Cardiac muscle cell (in vitro differentiated cells and primary cell): ENCODE results near the gene C1R. TPM values are rescaled to one million over a fixed set of nuclear protein-coding genes. Genes with fewer than 3 reads are reported as not detected.

Experiments used
- DNase-seq, 2 donors: peaks; one replicate each; pipeline versions ENCODE4 v3.0.0 to v3.0.0-alpha.2; 2010 to 2017; ENCODE audit warnings: low read depth in 1 of 2, low spot score in 1 of 2
- H3K27ac ChIP-seq: fragments of 200-600 bp; sonication (generic); 2 replicates; pipeline ENCODE4 v1.5.1; 2016
- H3K27me3 ChIP-seq: fragments of 200-600 bp; sonication (generic); 2 replicates; pipeline ENCODE4 v1.6.0; 2016; ENCODE audit warnings: control low read depth
- H3K36me3 ChIP-seq: fragments of 200-600 bp; sonication (generic); 2 replicates; pipeline ENCODE4 v1.5.1; 2016; ENCODE audit warnings: control low read depth
- H3K4me1 ChIP-seq: fragments of 200-600 bp; sonication (generic); 2 replicates; pipeline ENCODE4 v1.8.1; 2017; ENCODE audit warnings: low read depth, mild to moderate bottlenecking, mixed run types
- H3K4me3 ChIP-seq: fragments of 200-600 bp; sonication (generic); 2 replicates; pipeline ENCODE4 v1.5.1; 2016; ENCODE audit warnings: mild to moderate bottlenecking
- H3K9me3 ChIP-seq: fragments of 200-600 bp; sonication (generic); 2 replicates; pipeline ENCODE4 v1.5.1; 2017; ENCODE audit warnings: low read depth, mild to moderate bottlenecking, control low read depth
- polyA plus RNA-seq: library from polyadenylated mRNA; unstranded; fragments of >200 nt; fragmentation: Nextera tagmentation; extraction: Ambion mirVana; gene quantifications from 2 replicates; pipeline ENCODE4 v1.2.1, GENCODE V29; 2016
- total RNA-seq: library from RNA; depleted of rRNA; stranded (reverse); fragments of >200 nt; gene quantifications from 2 replicates; pipeline ENCODE4 v1.2.3, GENCODE V29; 2016
- TF ChIP-seq, protein P1 (sequence below): IDR thresholded peaks from 2 replicates; pipeline ENCODE4 v1.5.1; 2012; ENCODE audit warnings: low read depth, mild to moderate bottlenecking, low read length

Gene C1R
- total and polyA plus RNA-seq, 2 experiments from 2014 or later, result 1.5 to 2.4 TPM

DNA sequence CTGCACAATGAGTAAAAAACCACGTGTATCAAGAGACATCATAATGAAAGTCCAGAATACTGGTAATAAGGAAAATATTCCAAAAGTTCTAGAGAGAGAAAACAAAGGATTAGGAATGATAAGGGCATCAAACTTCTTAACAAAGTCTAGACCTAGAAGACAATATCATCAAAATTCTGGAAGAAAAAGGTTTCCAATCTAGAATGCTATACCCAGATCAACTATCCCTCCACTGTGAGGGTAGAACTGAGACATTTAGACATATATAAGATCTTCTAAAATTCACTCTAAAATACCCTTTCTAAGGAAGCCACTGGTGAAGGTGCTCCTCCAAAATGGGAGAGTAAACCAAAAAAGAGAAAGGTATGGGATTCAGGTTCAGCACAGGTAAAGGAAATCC lies 13.8 kb upstream of the C1R start:
- Histone ChIP-seq H3K9me3 (no peaks in the 10 kb centered on the region), H3K4me1 (peaks cover 6% of the 10 kb centered on the region), H3K36me3 (no peaks in the 10 kb centered on the region), H3K4me3 (no peak overlapping the region), H3K27me3 (no peaks in the 10 kb centered on the region), H3K27ac (no peak overlapping the region)
- TF ChIP-seq, protein P1, sequence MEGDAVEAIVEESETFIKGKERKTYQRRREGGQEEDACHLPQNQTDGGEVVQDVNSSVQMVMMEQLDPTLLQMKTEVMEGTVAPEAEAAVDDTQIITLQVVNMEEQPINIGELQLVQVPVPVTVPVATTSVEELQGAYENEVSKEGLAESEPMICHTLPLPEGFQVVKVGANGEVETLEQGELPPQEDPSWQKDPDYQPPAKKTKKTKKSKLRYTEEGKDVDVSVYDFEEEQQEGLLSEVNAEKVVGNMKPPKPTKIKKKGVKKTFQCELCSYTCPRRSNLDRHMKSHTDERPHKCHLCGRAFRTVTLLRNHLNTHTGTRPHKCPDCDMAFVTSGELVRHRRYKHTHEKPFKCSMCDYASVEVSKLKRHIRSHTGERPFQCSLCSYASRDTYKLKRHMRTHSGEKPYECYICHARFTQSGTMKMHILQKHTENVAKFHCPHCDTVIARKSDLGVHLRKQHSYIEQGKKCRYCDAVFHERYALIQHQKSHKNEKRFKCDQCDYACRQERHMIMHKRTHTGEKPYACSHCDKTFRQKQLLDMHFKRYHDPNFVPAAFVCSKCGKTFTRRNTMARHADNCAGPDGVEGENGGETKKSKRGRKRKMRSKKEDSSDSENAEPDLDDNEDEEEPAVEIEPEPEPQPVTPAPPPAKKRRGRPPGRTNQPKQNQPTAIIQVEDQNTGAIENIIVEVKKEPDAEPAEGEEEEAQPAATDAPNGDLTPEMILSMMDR, result no peak
- DNase-seq, result no peak

DNA sequence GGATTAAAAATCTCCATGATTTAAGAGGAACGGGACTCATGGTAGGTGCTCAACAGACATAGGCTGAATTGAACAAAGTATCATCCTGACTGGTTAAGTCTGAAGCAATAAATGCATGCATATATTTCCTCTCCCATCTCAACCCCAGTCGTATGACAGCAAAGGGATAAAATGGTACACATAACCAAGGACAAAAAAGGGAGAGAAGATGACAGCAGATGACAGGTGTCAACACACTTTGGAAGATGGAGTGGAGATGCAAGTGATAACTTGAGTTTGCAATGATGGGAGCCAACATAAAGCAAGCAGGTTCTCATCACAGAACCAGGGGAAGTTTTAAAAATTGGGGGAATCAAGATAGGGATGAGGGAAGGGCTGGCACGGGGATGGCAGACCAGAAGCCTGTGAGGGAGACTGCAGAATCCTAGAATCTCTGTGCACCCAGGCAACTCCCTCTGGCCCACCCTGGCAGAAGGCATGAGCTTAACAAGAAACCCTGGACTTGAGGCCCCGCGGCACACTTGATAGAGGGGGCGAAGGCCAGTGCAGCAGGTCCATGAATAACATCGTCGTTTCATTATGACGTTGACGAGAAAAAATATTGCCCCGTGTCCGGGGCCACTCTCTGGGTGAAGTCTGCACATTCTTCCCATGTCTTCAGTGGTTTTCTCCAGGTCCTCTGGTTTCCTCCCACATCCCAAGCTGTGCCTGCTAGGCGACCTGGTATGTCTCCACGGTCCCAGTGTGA lies 11.8 kb upstream of the C1R start:
- H3K4me1 ChIP-seq, result peaks cover 12% of the 10 kb centered on the region
- no peaks in the 10 kb centered on the region for H3K36me3 ChIP-seq
- no peaks in the 10 kb centered on the region for H3K27me3 ChIP-seq
- H3K27ac ChIP-seq, result no peak overlapping the region
- no peak overlapping the region for H3K4me3 ChIP-seq
- TF ChIP-seq, protein P1, result no peak
- H3K9me3 ChIP-seq, result no peaks in the 10 kb centered on the region
- no peak for DNase-seq

DNA sequence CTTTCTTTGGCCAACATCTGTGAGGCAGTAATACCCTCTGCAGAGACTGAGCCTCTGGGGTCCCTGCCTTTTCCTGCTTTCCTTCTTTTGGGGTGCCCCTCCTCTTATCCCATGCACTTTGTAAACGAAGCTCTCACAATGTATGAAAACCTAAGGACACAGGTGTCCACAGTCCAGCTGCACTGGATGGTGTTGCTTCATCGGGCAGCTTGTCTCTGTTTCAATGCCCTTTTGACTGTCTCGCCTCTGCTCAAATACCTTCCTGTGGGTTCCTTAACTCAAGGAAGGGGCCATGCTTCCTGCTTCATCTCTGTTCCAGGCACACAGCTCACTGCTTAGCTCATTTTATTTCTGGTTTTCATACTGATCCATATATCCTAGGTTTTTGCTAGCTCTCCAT lies 10.3 kb upstream of the C1R start:
- H3K4me3 ChIP-seq, result no peak overlapping the region
- H3K4me1 ChIP-seq, result peaks cover 12% of the 10 kb centered on the region
- H3K9me3 ChIP-seq, result no peaks in the 10 kb centered on the region
- H3K36me3 ChIP-seq, result no peaks in the 10 kb centered on the region
- TF ChIP-seq, protein P1, result no peak
- H3K27ac ChIP-seq, result no peak overlapping the region
- DNase-seq, result no peak
- H3K27me3 ChIP-seq, result no peaks in the 10 kb centered on the region

DNA sequence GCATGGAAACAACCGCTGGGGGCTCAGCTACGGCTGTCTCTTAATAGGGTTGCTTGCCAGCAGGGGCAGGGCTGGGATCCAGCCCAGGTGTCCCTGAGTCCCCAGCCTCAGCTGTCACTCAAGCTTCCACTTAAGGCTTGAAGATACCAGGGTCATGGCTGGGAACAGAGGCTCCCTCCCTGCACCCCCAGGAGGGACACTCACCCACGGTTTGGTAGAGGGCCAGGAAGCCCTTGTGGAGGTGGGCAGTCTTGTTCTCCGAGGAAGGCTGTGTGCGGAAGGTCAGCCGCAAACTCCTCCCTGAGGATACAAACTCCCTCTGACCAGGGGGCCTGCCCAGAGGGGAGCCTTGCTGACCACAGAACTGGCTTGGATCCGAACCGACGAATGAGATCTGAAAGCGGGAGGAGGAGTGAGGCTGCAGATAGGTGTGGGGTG lies 9.5 kb upstream of the C1R start:
- TF ChIP-seq, protein P1, result no peak
- H3K27me3 ChIP-seq, result no peaks in the 10 kb centered on the region
- no peak overlapping the region for H3K4me3 ChIP-seq
- peak overlapping the region; percentile 12 for H3K27ac ChIP-seq
- peak; percentile 26 to 55 for DNase-seq
- no peaks in the 10 kb centered on the region for H3K9me3 ChIP-seq
- peaks cover 12% of the 10 kb centered on the region for H3K4me1 ChIP-seq
- H3K36me3 ChIP-seq, result no peaks in the 10 kb centered on the region

DNA sequence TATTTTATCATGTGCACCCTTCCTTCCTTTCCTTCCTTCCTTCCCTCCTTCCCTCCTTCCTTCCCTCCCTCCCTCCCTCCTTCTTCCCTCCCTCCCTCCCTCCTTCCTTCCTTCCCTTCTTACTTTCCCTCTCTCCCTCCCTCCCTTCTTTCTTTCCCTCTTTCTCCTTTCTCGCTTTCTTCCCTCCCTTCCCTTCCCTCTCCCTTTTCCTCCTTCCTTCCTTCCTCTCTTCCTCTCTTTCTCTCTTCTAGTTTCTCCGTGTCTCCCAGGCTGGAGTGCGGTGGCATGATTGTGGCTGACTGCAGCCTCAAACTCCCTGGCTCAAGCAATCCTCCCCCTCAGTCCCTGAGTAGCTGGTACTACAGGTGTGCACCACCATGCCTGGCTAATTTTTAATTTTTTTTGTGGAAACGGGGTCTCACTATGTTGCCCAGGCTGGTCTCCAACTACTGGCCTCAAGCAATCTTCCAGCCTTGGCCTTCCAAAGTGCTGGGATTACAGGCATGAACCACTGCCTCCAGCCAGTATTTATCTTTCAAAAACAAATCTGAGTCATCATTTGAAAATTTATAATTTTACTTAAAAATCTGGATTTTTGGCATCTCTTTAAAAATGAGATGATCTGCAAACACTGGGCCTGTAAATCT lies 8.9 kb upstream of the C1R start:
- no peaks in the 10 kb centered on the region for H3K27me3 ChIP-seq
- no peaks in the 10 kb centered on the region for H3K36me3 ChIP-seq
- H3K27ac ChIP-seq, result peak overlapping the region; percentile 12
- TF ChIP-seq, protein P1, result no peak
- DNase-seq, result peak in 1 of 2 donors; percentile 29
- H3K4me1 ChIP-seq, result peaks cover 12% of the 10 kb centered on the region
- no peaks in the 10 kb centered on the region for H3K9me3 ChIP-seq
- no peak overlapping the region for H3K4me3 ChIP-seq
